Inflammatory macrophage treated with lipopolysaccharide for 4 hours (primary cell): Measurements from ENCODE around the gene PMPCB.
"Not testable (repeated sequence)": the region's sequence is repeated elsewhere in the genome, so short reads cannot be mapped to it uniquely, and the experiment has no call there.

ENCODE experiments used
- DNase-seq: peaks from one replicate; pipeline ENCODE4 v3.0.0-alpha.2; 2020

Gene PMPCB, protein sequence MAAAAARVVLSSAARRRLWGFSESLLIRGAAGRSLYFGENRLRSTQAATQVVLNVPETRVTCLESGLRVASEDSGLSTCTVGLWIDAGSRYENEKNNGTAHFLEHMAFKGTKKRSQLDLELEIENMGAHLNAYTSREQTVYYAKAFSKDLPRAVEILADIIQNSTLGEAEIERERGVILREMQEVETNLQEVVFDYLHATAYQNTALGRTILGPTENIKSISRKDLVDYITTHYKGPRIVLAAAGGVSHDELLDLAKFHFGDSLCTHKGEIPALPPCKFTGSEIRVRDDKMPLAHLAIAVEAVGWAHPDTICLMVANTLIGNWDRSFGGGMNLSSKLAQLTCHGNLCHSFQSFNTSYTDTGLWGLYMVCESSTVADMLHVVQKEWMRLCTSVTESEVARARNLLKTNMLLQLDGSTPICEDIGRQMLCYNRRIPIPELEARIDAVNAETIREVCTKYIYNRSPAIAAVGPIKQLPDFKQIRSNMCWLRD

DNA sequence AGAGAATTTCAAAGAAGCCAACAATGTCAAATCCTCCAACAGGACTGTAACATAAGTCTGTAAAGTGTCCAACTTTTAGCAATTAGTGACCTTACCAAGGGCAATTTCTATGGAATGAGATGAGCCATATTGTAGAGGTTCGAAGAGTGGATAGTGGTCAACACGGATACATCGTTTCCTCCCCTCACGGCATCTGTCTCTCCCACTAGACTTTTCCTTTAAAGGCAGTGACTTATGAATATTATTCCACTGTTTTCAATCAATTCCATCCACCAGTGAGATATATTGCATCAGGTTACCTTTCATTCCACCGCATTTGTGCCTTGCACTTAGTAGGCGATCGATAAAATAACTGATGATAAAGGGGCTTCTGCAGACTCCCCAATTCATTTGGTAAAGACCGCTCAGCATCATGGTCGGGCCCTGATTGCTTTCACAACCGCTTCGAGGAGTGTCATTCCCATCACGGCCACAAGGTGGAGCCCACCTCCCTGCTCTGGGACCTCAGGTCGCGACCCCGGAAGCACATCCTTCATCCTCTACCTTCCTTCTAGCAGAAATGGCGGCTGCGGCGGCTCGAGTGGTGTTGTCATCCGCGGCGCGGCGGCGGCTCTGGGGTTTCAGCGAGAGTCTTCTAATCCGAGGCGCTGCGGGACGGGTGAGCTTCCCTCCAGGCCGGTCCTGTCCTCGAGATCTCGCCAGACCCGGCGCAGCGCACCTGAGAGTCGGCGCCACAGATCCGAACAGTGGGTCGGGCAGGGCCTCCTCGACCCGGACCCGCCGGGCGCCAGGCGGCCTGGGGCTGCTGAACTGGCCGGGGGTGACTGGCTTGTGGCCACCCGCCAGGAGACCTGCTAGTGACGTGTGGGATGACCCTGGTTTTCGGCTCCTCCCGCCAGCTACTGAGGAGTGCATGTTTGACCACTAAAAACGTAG is at the start of gene PMPCB:
PMPCB (plus strand) TSS at position 535 of the 936 bp plus-strand sequence; CDS start at position 560, 25 bp downstream.
- DNase-seq, result peak; percentile 91

DNA sequence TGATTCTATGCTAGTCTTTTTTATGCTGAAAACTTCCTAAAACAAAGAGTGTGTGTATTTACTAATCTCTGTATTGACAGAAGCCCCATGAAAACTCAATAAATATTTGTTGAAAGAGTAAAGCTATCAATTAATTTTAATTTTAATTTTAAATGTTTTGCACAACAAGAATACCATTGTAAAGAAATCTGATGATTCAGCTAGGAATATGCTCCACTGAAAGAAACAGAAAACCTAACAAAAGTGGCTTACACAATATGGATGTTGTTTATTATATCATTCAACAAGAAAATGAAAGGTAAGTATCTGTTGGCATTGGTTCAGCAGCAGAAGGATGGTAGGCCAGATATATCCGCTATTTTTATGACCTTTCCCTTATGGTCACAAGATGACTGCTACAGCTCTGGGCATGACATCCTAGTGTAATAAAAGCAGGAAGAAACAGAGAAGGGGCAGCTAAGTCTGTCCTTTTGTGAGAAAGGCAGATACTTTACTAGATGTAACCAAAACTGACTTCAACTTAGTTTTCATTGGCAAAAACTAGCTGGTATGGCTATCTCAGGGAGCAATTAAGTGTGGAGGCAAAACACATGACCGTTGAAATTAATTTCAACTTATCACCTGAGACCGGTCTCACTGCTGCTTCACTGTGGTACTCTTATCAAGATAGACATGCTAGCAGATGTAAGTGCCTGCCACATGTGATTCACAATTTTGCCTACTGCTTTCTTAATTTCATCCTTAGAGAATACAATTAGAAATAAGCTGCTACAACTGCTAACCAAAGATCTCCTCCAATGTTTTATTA is 43.3 kb upstream of the PMPCB start:
- not testable (repeated sequence) for DNase-seq

DNA sequence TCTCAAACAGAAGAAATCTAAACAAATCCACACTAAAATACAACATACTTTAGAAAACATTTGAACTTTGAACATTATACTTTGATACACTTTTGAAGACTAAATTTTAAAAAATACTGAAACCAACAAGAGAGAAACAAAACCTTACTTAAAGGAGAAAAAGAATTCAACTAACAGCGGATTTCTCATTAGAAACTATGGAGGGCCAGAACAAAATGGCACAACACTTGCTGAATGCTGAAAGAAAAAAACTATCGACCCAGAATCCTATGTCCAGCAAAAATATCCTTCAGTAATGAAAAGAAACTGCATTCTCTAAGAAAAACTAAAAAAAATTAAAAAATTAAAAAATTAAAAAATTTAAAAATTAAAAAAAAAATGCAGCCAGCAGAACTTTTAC is 33.2 kb upstream of the PMPCB start:
- not testable (repeated sequence) for DNase-seq

DNA sequence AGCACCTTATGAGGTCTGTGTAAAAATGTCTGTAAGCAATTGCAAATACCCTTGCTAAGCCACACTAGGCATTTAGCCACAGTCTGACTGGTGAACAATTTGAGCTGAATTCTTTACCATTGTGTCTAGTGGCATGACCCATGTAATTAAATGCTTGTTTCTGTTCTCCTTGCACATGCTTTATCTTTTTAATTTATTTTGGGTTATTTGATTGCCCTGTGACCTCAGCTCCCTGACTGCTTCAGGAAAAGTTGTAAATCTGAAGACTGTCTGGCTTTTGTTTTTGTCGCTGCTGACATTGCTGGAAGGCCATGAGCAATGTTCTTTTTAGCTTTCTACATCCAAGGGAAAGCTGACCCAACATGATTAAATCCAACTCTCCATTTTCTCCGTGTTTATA is 31.0 kb upstream of the PMPCB start:
- not testable (repeated sequence) for DNase-seq

DNA sequence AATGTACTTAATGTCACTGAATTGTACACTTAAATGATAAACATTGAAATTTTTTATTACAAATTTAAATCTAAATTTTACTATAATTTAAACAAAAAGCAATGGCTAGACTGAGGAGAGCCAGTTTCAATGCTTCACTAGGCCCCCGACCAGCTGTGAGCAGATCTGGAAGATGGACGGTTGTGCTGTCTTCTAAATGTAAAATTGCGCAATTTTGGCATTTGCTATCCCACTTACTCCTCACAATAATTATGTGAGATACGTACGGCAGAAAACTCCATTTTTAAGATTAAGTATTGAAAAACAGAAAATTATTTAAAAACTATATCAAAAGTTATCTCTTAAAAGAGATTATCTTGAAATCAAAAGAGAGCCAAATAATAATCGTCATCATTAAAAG is 23.9 kb upstream of the PMPCB start:
- not testable (repeated sequence) for DNase-seq

DNA sequence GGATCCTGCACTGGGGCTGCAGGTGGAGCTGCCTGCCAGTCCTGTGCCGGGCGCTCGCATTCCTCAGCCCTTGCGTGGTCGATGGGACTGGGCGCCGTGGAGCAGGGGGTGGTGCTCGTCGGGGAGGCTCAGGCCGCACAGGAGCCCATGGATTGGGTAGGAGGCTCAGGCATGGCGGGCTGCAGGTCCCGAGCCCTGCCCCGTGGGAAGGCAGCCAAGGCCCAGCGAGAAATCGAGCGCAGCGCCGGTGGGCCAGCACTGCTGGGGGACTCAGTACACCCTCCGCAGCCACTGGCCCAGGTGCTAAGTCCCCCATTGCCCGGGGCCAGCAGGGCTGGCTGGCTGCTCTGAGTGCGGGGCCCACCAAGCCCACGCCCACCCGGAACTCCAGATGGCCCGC is 22.4 kb upstream of the PMPCB start:
- not testable (repeated sequence) for DNase-seq

DNA sequence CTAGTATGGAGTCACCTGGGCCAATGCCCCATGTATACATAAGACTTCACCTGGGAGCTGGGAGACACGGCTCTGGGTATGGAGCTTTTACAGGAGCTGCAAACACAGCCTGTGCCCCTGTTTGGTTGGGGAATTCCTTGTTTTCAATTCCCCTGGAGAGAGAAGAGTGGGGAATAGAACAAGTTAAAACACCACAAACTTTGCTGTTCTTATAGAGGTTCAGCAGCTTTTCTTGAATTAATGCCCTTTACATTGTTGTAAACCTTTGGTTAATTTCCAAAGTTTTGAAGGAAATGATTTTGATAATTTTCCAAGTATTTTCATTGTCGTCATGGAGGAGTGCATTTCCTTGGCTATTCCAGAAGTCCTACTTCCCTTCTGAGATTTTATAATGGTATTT is 19.0 kb upstream of the PMPCB start:
- not testable (repeated sequence) for DNase-seq

DNA sequence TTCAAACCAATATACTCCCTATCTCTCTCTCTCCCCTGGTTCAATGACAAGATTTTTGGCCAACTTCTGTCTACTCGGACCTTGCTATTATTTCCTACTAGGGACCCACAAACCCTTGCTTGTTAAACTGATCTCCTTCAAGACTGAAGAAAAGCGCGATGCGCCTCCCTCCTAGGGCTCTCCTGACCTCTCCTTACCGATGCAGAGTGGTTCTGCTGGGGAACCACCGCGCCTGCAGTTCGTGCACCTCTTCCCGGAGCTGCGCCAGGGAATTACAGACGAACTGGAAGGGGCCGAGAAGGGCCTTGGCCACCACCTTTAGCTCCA is 17.6 kb upstream of the PMPCB start:
- DNase-seq, result not testable (repeated sequence)

DNA sequence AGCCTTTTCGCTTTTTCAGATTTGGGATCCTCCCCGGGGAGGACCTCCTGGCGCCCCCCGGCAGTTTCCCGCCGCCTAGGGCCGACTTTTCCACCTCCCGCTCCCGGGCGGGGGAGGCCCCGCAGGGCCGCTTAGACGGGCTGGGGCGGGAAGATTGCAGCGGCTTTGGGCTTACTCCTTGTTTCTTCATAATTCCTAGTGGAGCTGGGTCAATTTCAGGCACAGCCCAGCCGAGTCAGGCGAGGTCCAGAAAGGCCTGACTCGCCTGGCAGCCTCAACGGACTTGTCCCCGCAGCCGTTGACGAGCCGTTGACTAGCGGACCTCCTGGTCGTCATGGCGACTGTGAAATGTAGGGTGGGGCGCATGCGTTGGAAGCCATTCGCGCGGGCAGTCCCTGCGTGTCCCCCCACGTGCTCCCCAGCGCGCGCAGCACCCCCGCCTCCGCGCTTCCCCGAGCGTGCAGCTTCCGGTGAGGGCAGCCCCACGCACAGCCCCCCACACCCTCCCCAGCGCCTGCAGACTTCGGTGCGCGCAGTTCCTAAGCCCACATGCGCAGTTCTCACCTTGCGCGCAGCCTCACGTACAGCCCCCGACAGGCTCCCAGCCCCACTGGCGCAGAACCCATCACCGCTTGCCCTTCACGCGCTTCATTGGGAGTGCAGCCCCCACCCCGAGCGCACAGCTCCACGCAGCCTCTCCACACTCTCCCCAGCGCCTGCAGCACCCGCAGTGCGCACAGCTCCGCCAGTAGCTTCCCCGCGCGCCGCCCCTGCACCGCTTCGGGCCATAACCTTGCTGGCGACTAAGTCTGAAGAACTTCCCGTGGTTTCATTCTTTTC is 17.1 kb upstream of the PMPCB start:
- DNase-seq, result peak; percentile 56

DNA sequence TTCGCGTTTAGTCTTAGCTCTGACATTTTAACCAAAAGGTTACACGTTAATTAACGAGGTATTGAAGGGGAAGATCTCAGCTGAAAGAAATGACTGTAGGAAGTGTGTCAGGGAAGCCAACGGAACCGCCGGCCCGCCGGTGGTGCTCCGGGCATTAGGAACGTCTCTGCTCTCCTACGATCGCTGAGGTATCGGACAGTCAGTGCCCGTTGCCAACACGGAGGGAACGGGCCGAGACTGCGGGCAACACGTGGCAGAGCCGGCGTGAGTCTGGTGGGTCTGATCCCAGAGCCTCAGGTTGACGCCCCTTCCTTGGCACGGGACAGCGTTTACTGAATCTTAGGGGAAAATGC is 16.5 kb upstream of the PMPCB start:
- not testable (repeated sequence) for DNase-seq

DNA sequence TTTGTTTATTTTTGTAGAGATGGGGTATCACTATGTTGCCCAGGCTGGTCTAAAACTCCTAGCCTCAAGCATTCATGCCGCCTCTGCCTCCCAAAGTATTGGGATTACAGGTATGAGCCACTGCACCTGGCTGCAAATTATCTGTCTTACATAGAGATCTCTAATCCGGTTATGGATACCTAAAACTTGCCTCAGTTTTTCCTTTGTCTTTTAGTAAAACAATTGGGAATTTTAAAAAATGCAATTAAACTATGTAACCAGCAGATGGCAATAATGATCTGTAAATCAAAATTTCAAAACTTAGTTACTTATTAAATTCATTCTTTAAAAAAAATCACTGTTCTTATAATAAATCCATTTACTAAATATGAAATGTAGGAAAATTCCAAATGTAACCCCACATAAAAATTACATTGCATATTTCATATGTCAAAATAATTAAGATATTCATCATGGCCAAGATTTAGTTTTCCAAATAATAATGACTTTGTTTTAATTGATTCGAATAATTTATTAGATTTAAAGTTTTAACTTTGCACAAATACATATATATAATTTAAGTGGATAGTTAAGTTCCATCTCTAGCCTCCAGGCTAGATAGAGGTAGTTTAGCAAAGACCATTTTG is 14.3 kb upstream of the PMPCB start:
- DNase-seq, result not testable (repeated sequence)

DNA sequence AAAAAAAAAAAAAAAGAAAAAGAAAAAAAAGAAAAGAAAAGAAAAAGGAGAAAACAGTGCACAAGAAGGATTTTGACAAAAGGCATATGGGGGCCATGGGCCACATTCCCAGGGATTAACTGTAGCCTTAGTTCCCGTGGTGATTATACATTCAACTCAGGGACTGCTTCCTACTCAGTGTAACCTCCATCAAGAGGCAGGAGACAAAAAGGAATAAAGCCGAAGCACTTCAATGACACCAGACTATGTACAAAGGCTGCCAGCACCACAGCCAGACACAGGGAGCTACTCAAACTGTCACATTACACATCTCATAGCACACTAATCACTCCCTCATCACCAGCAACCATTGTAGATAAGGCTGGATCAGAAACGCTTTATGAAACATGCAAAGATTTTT is 5.1 kb upstream of the PMPCB start:
- no peak for DNase-seq

DNA sequence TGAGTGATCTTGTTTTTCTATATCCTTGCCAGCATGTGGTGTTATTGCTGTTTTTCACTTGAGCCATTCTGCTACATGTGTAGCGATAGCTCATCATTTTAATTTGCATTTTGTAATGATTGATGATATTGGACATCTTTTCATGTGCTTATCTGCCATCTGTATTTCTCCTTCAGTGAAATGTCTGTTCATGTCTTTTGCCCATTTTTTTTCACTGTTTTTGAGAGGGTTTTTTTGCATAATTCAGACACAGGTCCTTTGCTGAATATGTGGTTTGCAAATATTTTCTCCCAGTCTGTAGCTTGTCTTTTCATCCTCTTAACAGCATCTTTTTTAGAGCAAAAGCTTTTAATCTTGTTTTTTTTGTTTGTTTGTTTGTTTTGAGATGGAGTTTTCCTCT is 3.7 kb upstream of the PMPCB start:
- no peak for DNase-seq

DNA sequence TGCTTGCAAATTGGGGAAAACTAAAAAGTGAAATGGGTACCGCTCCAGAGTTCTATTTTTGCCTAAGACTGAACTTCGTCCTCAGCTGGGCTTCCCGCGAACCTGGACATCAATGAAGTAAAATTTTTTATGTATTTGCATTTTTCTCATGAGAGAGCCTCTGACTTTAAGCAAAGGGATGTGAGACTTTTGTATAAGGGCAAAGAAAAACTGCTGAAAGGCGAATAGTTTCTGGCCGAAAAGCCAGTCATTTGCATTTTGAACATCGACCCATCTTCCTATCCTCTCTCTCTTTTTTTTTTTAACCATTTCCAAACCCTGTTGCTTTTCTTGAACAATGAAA is 573 bp downstream of the PMPCB start:
- no peak for DNase-seq

DNA sequence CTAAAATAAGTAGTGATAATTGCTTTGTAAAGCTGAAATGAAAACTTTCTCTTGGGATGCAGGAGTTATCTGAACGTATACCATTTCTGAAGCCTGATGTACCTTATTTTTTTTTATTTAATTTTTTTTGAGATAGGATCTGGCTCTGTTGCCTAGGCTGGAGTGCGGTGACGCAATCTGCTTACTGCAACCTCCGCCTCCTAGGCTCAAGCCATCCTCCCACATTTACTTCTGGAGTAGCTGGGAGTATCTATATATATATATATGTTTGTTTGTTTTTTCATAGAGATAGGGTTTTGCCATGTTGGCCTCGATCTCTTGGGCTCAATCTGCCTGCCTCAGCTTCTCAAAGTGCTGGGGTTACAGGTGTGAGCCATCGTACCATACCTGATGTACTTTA is 2.4 kb downstream of the PMPCB start:
- no peak for DNase-seq

DNA sequence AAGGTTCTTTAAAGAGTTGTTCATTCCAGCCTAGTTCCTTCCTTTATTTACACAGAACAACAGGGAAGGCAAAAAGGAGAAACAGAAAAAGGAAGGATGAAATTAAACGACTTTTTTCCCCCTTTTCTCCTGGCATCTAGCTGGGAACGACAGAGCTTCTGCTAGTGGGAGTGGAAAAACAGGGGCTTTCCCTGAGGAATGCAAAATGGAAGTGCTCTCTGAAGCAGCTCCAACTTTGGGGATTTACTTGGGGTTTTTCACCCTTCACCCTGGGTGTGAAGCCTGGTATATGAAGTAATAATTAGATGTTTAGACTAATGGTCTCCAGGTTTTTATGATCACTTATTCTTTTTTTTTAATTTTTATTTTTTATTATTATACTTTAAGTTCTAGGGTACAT is 4.2 kb downstream of the PMPCB start:
- no peak for DNase-seq

DNA sequence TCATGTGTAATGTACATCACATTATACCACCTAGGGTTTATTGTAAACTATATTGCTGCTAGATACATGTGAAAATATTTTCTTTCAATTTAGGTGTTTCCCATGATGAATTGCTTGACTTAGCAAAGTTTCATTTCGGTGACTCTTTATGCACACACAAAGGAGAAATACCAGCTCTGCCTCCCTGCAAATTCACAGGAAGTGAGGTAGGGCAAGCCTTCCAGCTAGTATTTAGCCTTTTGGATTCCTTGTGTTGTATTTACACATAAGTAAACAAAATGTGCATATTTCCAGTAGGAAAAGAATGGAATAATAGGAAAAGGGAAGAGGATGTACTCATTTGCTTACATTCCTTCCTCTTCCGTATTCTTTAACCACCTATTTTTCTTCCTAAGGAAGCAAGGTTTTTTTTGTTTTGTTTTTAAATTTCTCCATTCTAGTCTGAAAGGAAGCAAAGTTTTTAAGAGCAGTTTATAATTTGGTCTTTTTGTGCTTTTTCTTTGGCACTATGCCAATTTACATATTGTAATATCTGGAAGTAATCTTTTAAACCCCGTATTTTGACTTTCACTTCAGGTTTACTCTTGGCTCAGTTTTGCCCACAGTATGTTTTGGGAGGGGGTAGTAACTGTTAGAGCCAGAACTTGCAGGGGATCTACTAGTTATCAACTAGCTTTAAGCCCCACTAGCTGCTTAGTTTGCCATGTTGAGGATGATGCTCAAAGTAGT is 10.4 kb downstream of the PMPCB start:
- no peak for DNase-seq

DNA sequence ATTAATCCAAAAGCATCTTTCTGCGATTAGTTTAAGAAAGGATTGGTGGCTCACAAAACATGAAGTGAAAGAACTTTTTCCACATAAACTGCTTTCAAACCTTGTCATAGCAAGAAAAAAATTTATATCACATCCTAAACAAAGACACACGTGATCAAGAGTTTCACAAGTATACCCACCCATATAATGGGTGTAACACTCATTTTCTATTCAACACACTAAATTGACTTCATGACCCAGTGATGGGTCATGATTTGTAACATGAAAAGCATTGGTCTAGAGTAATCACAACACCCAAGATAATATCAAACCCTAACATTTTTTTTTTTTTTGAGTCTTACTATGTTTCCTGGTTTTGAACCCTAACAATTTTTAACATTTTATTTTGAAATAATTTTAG is 17.6 kb downstream of the PMPCB start:
- peak; percentile 9 for DNase-seq

DNA sequence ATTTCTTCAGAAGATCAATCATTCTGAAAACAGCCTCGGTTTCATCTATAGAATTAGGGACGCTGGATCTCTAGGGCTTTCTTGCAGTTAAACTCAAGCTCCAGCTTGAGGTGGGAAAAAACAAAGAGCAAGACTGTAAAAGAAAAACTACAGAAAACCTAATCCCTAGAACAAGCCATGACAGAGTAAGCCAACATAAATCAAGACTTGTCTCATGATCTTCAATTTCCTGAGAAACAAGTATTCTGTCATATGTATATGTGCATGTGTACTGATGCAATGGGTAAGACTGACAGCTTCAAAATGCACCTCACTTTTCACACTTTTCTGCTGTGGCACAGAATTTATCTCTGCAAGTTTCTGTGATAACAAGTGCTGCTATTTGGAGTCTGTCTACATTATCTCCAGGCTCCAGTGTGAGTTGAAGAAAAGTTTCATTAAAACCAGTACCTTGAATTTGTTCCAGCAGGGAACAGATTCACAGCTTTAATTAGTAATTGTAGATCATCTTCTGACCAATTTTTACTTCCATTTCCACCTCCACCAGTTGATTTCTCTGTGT is 19.2 kb downstream of the PMPCB start:
- no peak for DNase-seq

DNA sequence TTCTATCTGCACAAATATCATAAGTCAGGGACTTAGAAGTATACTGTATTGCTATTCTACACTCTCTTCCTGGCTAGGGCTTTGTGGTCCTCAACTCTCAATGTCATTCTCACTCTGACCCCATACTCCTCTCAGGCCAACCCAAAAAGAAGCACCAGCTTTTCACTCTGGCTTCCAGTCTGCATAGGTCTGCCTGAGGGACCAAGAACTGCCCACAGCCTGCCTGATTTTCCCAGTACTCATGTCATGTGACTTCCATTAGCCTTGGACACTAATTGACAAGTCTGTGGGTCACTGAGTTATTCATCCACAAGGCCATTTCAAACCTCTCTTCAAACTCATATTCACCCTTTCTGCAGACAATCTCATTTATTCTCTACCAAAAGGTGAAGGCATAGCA is 19.8 kb downstream of the PMPCB start:
- DNase-seq, result no peak

DNA sequence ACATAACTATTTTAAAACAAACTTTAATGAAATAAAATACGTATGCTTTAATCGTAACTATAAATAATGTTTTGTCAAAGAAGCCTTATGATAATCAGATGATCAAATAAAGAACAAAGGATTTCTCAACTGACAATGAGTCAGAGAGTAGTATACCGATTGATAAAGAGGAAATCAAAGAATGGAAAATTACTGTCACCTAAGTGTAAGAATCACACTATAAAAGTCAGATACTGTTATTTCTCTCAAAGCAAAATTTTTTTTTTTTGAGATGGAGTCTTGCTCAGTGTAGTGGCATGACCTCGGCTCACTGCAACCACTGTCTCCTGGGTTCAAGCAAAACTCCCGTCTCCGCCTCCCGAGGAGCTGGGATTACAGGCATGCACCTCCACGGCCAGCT is 28.5 kb downstream of the PMPCB start:
- DNase-seq, result peak; percentile 27
